Measurements from ENCODE around the gene WDR33.

GRCh38 chr2:127747621-127748020 lies 63.4 kb downstream of the WDR33 start:
- TF ChIP-seq ZNF488 (tag by site-specific recombination; IDR thresholded peaks at IDR 0.05) (no peak), CTCF (tag by site-specific recombination; IDR thresholded peaks at IDR 0.05) (no peak), ZNF626 (tag by site-specific recombination; IDR thresholded peaks at IDR 0.05) (no peak), ZNF610 (tag by site-specific recombination; IDR thresholded peaks at IDR 0.05; ENCODE audit: borderline replicate concordance) (no peak)

Measured in HEK293 (cell line).